Activated CD4-positive, alpha-beta T cell treated with anti-CD3 and anti-CD28 coated beads for 1 hour (primary cell): ENCODE data around the gene ATF4.

Experiments
- DNase-seq: peaks from one replicate; pipeline ENCODE4 v3.0.0-alpha.2; 2020

The ATF4 gene

DNA sequence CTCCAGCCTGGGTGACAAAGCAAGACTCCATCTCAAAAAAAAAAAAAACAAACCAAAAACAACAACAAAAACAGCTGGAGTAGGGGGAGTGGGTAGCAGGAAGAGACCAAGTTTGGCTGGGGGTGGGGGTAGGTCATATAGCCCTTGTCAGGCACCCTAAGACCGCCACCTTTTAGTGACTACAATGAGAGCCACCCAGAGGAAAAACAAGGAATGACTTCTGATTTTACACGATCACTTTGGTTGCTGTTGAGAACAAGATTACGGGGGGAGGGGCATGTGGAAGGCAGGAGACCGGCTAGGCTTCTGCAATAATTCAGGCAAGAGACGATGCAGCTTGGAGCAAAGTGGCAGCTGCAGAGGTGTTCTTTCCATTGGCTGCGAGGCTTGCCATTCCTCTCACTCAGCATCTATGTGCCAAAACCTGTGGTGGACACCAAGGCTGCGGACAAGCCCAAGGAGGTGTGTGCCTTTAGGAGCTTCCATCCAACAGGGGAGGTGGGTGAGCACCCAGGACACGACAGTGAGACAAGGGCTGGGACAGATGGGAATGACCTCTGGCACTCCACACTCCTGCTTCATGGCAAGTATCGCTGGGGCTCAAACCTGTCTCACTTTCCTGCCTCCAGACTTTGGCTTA, 10.4 kb downstream of the ATF4 start:
- no peak for DNase-seq

DNA sequence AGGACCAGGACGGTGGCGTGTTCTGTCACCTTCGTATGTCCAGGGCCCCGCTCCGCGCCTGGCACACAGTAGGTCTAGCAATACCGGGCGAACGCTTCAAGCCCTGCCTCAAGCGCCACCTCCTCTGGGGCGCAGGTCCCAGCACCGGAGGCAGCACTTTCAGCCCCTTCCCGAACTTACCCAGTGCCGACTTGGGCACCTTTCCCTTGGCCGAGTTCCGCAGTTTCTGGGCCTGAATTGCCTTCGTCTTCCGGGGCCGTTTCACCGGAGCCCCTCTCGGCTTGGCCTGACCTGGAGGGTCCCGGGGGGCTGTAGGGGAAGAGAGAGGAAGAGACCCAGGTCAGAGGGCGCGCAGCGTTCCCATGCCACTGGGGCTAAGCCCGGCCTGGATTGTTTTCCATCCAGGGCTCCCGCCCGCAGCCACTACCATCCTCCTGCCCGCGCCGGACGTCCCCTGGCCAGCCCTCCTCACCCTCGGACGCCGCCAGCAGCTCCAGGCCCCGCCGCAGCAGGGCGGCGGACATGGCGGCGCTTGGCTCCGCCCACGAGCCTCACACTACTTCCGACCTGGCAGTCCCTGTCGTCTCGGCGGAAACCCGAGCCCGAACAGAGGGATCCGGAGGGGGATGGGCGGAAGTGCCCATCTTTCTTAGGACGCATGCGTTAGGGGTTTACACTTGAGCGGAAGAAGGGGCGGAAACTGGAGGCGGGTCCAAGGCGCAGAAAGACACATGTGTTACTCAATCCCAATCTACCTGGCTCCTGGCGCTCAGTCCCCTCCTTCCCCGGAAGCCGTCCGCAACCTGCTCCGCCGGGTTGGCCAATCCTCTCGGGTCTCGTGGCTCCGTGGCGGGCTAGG, 12.1 kb downstream of the ATF4 start, which contains the start of gene RPS19BP1:
TSS of gene RPS19BP1 (minus strand) at position 534 of the 859 bp plus-strand sequence. CDS start at position 524, 10 bp downstream.
- DNase-seq: peak; percentile 98

DNA sequence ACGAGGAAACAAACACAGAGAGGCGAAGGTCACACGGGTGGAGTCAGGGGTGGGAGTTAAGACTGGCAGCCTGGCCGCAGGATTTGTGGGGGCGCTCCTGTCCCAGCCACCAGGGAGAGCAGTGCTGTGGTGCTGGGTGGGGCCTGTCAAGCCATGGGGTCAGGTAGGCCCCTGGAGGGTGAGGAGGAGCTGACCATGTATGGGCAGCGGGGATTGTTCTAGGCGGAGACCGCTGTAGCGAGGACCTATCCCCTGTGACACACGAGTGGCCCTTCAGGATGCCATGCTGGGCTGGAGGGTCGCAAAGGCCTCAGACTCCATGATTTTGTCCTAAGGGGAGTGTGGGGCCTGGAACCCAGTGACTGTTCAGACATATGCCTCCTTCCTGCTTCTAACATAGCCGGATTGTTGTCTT, 13.7 kb downstream of the ATF4 start:
- no peak for DNase-seq

DNA sequence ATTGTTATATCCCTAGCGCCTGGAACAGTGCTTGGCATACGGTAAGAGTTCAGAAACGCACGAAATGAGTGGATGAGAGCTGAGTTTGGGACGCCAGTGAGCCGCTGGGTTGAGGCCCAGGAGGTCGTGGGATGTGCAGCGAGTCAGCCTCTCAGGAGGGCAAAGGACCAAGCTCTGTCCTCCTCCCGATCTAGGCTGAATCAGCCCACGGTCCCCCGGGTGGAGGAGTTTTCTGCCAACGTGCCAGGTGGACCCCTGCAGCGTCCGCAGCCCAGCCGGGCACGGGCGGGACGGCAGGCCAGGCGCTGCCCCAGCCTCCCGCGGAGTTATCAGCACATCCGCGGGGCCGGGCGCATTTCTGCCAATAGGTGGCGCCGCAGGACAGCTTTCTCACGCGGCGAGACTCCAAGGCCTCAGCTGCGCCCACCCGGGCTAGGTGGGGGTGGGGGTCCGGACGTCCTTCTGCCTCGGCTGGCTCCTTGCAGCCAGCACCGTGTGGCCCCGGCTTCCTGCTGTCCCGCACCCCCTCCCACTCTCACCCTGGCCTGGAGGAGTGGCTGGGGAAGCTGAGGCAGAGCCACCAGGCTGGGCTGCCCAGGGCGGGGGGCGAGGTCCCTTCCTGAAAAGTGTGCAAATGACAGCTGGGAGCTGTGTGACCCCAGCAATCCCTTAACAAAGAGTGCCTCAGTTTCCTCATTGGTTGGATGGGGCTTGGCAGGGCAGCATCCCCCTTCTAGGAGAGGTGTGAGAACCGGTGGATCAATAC, 14.4 kb downstream of the ATF4 start:
- DNase-seq: peak; percentile 67

DNA sequence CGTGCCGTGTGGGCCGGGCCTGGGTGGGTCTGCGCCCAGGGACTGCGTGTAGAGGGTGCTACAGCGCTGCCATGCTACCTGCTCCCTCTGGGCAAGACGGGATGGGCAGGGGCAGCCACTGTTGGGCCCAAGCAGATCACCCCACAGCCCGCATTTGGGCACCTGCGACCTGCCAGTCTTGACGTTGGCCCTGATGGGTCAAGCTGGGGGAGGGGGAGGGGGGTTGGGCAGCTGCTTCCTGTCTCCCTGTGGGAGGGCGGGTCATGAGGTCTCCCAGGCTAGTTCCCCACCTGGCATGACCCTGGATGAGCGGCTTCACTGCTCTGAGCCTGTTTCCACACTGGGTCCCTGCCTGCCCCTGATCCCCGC, 15.0 kb downstream of the ATF4 start:
- no peak for DNase-seq

DNA sequence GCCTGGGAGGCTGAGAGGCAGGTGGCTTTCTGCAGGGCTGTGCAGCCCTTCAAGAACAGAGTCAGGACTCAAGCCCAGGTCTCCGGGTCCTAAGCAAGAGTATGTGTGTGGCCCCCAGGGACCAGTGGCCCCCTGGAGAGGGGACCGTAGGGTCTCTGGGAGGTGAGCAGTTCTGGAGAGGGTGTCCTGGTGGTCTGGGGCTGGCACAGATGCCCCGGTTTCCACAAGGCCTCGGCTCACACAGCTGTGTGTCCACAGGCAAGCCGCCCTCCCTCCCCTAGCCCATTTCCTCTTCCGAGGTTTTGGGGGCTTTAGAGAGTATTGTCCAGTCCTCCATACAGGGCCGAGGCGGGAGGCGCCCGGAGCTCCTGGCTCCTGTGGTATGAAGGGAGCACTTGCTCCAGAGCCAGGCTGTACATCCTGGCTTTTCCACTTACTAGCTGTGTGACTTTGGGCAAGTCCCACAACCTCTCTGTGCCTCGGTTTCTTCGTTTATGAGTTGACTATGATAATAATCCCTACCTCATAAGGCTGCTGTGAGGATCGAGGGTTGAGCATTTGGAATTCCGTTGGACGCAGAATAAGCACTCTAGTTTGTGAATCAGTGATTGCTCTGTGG, 15.6 kb downstream of the ATF4 start:
- DNase-seq: no peak

DNA sequence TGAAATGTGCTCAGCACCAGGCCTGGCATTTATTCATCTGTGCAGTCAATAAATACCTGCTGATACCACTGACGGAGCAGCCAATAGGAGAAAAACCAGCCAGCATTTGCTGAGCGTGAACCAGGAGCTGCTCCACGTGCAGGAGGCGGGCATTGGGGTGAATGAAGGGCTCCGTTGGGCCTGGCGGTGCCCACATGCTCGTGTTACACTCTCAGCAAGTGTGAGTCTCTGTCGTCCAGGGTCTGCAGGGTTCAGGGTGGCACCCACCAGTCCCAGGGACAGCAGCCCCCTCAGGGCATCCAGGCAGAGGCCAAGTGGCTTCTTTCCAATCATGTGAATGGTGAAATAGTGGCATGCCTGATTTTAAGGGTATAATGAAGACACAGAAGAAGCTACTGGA, 16.3 kb downstream of the ATF4 start:
- DNase-seq: no peak

DNA sequence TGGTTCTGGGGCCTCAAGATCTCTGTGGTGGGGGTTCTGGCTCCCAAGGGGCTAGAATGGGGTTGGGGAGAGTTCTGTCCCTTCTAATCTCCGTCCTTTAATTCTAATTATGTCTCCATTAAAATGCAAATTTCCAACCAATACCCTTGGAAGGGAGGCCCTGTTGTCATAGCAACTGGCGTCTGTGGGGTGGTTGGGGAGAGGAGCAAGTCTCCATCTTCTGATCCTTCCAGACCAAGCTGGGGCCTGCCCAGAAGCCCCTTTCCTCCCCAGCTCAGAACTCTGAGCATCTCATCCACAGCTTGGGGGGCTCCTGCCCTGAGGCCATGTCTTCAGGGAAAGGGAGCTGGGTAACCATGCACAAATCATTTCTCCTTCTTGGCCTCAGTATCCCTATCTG, 17.6 kb downstream of the ATF4 start:
- DNase-seq: no peak

DNA sequence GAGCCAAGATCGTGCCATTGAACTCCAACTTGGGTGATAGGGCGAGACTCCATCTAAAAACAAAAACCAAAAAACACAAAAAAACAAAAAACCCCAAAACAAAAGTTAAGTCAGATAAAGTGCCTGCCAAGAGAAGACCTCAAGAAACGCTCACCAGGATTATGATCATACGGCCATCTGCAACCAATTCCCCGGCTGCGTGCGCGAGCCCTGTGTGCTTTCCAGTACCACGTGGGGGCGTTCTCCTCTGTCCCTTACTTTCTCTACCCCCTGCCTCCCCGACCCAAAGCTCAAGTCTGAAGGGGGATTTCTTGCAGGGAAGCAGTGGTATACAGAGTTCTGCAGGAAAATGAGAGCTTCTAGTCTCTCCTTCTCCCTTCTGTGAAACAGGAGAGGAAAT, 22.7 kb downstream of the ATF4 start:
- no peak for DNase-seq

DNA sequence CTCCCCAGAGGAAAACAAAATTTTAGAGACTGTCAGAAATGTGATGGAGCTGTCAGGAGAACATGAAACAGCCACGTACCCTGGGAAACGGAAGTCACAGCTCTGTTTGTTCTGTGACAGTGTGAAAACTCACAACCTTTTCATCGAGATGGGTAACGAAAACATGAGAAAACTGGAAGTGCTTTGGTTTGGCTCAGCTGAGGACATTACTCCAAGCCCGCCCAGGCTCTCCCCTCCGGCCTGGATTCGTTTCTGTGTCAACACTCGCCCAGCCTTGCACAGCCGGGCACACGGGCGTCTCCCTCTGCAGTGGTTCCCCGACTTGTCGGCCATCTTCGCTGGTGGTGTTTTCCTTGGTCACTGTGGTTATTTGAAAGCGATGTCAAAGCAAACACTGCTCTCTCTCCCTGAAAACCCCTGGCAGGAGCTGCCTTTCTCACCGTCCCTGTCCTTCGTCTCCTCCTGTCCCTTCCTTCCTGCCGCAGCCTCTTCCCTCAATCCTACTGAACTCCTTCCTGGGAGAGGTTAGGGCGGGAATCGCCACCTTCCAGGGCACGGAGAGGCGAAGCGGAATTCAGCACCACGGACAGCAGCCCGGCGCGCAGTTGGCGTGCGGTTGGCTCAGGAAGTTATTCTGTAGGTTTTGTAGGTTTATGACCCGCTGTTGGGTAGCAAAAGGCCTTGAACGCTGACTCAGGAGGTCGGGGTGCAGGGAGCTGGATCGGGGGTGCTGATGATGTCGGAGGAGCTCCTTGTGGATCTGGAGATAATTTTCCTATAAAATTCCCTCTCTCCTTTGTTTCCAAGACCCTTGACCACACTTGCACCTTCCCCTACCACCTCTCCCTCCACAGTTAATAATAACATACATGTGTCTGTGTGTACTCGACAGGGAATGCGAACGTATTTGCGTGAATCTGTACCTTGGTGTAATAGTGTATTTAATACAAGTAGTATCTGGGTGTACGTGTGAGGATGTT, 25.3 kb downstream of the ATF4 start:
- DNase-seq: peak; percentile 59

DNA sequence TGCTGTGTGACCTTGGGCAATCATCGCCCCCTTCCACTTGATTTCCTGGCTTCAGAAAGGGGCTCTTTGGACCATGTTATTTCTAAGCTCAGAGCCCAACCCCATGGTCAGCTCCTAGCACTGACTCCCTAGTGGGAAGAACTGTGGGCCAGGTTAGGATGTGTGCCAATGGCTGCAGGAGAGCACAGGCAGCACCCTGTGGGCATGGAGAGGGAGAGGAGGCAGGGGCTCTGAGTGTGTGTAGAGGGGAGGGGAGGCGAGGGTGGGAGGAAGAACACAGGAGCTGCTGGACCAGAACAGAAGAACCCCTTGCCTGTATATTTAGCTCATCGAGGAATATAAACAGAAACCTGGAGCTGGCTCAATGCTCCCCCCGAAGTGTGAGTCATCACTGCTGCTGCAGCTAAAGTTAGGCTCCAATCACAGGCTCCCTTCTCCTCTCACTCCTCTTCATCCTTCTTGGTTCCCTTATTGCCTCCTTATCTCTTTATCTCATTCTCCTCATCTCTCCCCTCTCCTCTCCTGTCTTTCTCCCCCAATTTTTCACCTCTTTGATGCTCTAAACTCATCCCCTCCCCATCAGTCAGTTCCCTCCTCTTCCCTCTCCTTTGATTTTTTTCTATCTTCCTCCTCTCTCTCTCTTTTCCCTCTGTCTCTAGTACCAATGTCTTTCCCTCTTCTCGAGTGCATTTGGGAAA, 26.7 kb downstream of the ATF4 start:
- no peak for DNase-seq

DNA sequence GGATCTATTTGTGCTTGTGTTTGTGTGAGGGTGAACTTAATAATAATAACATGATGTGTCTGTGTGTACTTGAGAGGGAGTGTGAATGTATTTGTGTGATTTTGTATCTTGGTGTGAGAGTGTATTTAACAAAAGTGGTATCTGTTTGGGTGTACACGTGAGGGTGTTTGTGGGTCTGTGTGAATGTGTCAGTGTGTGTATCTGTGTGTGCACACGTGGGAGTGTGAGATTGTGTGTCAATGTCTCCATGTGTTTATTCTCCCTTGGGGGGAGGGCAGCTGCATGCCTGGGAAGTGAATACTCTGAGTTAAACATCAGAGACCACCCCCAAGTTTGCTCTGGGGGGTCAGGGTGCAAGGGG, 27.2 kb downstream of the ATF4 start:
- DNase-seq: no peak

DNA sequence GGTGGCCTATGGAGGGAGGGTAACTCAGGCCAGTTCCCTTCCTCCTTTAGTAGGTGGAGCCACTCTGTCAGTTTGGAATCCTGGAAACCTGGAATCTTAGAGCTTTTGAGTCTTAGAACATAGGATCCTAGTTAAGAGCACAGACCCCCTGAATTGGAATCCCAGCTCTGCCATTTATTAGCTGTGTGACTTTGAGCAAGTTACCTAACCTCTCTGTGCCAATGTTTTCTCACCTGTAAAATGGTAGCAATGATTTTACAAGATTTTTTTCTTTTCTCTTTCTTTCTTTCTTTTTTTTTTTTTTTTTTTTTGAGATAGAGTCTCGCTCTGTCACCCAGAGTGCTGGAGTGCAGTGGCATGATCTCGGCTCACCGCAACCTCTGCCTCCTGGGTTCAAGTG, 33.1 kb downstream of the ATF4 start:
- no peak for DNase-seq

DNA sequence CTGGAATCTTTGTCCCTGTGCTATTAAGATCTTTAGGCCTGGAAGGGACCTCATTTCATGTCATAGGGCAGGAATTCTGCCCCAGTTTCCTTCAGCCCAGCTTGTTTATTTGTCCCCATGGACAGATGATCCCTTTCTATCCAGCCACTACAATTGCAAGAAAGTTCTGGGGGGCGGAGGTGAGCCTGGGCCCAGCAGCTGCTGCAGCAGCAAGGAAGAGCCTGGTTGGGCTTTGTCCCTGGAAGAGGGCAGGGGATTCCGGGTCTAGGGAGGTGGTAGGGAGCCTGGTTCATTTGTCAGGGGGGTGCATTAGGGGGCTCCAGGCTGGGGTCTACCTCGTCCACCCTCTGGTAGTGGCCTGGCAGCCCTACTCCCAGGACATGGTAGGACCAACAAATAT, 33.8 kb downstream of the ATF4 start:
- DNase-seq: no peak

DNA sequence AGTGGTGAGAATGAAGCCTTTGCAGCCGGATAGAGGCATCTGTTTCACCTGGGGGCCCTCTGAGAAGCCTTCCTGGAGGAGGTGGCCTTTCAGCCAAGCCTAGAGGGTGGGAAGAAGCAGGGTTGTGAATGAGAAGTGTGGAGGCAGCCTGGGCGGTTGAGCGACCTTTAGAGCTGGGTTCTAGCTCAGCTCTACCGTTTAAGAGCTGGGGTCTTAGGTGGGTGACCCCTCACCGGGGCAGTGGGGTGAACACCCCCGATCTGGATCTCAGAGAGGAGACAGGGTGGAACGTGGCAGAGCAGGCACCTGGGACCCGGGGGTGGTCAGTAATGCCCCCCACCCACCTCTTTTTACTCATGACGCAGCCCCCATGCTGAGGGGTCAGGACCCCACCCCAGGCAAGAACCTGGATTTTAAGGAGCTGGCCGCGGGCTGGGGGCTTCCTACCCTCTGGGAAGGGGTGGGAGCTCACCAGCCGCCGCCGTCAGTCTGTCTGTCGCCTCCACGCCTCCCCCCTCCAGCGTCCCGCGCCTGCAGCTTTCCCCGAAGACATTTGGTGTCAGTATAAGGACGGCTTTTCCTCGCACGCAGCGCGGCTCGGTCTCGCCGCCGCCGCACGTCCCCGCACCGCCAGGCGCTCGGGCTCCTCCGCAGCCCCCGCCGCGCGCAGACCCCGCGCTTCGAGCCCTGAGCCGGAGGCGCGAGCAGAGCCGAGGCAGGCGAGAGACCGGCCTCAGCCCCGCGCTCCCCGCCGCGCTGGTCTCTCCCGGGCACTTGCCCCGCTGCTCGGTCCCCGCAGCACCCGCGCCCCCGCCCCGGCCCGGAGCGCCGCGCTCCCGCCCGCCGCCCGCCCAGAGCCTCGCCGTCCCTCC, 36.8 kb downstream of the ATF4 start:
- DNase-seq: peak; percentile 45

DNA sequence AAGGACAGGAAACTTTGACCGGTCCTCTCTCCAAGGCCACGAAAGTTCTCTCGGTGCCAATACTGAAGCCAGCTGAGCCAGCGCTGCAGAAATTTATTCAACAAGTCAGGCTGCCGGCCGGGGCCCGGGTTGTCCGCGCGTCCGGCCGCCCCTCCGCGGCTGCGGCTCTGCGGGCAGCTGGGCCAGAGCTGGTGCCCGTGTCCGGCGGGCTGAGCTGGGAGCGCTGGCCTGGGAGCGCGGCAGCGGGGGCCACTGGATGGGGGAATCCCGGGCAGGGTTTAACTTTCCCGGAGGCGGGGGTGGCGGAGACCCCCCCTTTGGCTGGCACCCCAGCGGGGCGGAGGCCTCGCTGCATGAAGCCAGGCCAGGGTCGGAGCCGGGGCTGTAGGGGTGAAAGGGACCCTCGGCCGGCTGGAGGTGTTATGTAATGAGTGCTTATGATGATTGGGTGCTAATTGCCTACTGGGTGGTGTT, 37.9 kb downstream of the ATF4 start:
- DNase-seq: no peak

DNA sequence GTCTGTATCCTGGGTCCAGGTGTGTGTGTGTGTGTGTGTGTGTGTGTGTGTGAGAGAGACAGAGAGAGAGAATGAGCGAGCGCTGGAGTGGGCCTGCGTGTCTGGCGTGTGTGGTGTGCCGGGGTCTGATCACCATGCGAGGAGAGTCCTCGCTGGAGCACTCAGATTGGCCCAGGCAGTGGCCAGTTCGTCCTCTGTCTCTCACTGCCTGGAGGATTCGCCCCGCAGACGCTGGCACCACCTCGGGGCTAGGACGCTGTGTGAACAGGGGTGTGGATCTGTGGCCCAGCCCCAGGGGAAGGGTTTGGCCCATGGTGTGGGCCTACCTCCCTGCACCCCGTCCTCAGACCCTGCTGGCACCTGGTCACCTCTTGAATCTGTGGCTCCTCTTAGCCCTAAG, 38.6 kb downstream of the ATF4 start:
- no peak for DNase-seq

DNA sequence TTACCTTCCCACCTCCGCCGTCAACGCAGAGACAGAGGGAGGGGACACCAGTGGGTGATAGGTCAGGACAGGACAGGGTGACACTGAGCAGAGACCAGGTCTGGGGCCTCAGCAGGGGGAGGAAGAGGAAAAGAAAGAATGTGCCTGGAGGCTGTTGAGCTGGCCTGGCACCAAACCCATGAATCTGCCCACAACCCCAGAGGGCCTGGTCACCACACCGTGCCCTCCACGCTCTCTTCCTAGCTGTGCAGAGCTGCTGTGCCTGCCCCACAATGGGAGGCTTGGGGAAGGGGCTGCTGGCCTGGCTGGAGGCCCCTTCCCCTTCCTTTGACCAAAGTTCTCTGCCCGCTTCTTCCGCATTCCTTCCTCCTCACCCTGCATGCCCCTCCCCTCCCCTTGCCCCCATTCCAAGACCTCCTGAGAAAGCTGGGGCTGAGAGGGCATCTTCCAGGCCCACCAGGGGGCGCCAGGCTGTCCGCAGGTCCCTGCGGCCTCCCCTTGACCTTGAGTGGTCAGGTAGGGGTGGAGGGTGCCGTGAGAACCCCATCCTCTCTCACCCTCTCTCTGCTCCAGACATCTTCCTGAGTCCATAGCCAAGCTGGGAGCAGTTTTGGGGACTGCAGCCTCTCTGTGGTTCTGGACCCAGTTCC, 39.2 kb downstream of the ATF4 start:
- no peak for DNase-seq

DNA sequence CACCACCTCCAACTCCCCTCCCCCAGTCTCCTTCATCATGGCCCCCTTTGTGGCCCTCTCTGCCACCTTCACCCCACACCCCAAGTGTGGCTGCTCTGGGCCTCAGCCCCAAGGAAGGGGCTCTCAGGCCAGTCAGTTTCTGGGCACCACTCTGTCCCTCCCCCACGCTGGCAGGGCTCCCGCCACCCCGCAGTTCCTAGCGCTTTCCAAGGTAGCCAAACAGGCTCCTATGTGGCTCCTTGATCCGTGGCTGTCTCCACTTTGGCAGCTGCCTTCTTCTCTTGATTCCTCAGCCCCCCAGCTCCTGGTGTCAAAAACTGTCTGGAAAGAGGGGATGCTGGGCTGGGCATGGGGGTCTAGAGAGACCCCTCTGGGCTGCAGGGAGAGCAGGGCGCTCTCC, 39.8 kb downstream of the ATF4 start:
- DNase-seq: no peak
